ENCODE results near the gene RGS3.
"Not testable (repeated sequence)": the region's sequence is repeated elsewhere in the genome, so short reads cannot be mapped to it uniquely, and the experiment has no call there.

The RGS3 gene

DNA sequence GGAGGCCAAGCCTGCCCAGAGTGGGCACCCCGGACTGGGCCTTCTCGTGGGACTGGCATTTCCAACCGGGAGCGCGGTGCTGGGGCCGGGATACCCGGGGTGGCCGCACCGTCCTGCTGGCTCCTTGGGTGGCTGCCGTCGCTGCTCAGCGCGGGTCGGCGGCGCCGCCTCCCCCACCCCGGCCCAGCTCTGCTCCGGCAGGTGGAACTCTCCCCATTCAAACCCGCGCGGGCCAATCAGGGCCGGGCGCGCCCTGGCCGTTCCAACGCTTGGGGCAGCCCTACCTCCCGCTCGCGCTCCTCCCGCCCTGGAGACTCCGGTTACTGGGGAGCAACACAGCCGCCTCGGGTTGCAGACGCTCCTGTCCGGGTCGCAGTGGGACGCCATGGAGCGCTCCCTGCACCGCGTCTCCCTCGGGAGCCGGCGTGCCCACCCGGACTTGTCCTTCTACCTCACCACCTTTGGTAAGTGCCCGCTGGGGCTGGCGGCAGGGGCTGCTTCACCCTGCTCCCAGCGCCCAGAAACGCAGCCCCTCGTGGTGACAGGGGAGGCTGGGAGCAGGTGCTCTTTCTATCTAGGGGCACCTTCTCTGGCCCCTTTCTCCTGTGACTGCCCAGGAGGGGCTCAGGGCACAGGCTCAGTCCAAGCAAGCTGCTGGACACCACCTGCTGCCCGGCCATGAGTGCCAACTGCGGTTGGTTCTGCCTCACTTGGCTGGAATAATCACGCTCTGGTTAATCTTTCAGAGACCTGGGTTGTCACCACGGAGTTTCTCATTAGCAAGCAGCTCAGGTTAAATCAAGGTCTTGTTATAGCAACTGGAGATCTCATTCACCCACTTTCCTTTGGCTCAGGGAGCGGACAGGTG is at the start of gene RGS3:
Gene RGS3, plus strand, starts transcription at position 310 of the 868 bp plus-strand sequence. Its CDS starts 76 bp downstream, at position 386.
- H3K4me1 ChIP-seq (ENCODE audit: insufficient read depth, low read length): no peaks in the 10 kb centered on the region; the same call in 1 of the 2 replicates
- H3K27ac ChIP-seq (ENCODE audit: low read length): no peak within 1 kb of the TSS
- peak within 1 kb of the TSS; percentile 74 for H3K4me3 ChIP-seq (ENCODE audit: low read length)
- peak within 1 kb of the TSS; percentile 72 for H3K9ac ChIP-seq (ENCODE audit: low read depth, low read length)
- H3K36me3 ChIP-seq (ENCODE audit: insufficient read depth, low read depth, low read length): no peaks in the 10 kb centered on the region
- peaks cover 46% of the 10 kb centered on the region for H3K27me3 ChIP-seq (ENCODE audit: insufficient read depth, low read length)
- no peaks in the 10 kb centered on the region for H3K9me3 ChIP-seq (ENCODE audit: insufficient read depth, low read depth, low read length)

DNA sequence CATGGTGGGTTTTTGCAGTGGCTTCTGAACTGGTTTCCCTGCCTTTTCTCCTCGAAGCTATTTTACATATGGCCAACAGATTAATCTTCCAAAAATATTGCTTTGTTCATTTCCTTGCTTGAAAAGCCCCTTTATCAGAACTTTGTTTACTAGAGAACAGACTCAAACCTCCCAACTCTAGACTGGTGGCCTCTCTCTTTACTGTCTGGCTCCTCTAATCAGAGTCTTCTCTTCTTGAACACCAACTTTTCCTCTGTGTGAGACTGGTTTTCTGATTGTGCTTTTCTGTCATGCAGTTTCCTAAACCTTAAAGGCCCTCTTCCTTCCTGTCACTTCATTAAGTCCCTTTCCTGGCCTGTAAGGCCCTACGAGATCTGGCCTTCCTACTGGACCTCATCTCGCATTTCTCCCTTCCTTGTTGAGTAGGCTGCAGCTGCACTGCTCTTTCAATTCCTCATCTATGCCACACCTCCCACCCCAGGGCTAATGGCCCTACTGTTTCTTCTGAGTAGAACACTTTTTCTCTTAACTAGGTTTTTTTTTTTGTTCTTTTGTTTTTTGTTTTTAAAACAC is 47.3 kb upstream of the RGS3 start:
- Histone ChIP-seq H3K4me3 (ENCODE audit: low read length) (no peak overlapping the region), H3K9me3 (ENCODE audit: insufficient read depth, low read depth, low read length) (no peaks in the 10 kb centered on the region), H3K27me3 (ENCODE audit: insufficient read depth, low read length) (no peaks in the 10 kb centered on the region), H3K9ac (ENCODE audit: low read depth, low read length) (no peak overlapping the region), H3K4me1 (ENCODE audit: insufficient read depth, low read length) (no peaks in the 10 kb centered on the region), H3K36me3 (ENCODE audit: insufficient read depth, low read depth, low read length) (no peaks in the 10 kb centered on the region), H3K27ac (ENCODE audit: low read length) (no peak overlapping the region)

- Histone ChIP-seq H3K4me3 (ENCODE audit: low read length) (no peak overlapping the region), H3K27me3 (ENCODE audit: insufficient read depth, low read length) (no peaks in the 10 kb centered on the region), H3K4me1 (ENCODE audit: insufficient read depth, low read length) (no peaks in the 10 kb centered on the region), H3K27ac (ENCODE audit: low read length) (no peak overlapping the region), H3K36me3 (ENCODE audit: insufficient read depth, low read depth, low read length) (no peaks in the 10 kb centered on the region), H3K9ac (ENCODE audit: low read depth, low read length) (no peak overlapping the region), H3K9me3 (ENCODE audit: insufficient read depth, low read depth, low read length) (no peaks in the 10 kb centered on the region)
Measured at GRCh38 chr9:113417370-113417769, 46.2 kb upstream of the RGS3 start.

DNA sequence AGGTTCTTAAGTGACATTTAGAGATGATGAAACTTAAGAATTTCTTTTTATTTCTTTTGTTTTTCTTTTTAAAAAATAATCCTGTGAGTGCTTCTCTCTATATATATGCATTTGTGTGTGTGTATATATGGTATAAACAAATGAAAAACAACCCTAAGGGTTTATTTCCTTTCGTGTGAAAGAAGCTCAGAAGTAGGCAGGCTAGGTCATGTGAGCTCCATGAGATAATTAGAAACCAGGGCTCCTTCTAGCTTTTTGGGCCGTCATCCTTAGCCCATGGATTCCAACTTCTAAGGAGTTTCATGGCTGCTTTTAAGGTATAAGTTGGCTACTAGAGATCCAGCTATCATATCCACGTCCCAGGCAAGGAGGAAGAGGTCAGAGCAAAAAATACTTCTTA is 41.8 kb upstream of the RGS3 start:
- Histone ChIP-seq H3K9ac (ENCODE audit: low read depth, low read length) (no peak overlapping the region), H3K4me1 (ENCODE audit: insufficient read depth, low read length) (no peaks in the 10 kb centered on the region; the same call in 1 of the 2 replicates), H3K9me3 (ENCODE audit: insufficient read depth, low read depth, low read length) (no peaks in the 10 kb centered on the region), H3K27me3 (ENCODE audit: insufficient read depth, low read length) (no peaks in the 10 kb centered on the region), H3K4me3 (ENCODE audit: low read length) (no peak overlapping the region), H3K36me3 (ENCODE audit: insufficient read depth, low read depth, low read length) (no peaks in the 10 kb centered on the region), H3K27ac (ENCODE audit: low read length) (no peak overlapping the region)

- Histone ChIP-seq H3K4me3 (ENCODE audit: low read length) (no peak overlapping the region), H3K36me3 (ENCODE audit: insufficient read depth, low read depth, low read length) (no peaks in the 10 kb centered on the region), H3K27me3 (ENCODE audit: insufficient read depth, low read length) (no peaks in the 10 kb centered on the region), H3K4me1 (ENCODE audit: insufficient read depth, low read length) (no peaks in the 10 kb centered on the region; the same call in 1 of the 2 replicates), H3K9me3 (ENCODE audit: insufficient read depth, low read depth, low read length) (no peaks in the 10 kb centered on the region), H3K27ac (ENCODE audit: low read length) (no peak overlapping the region), H3K9ac (ENCODE audit: low read depth, low read length) (no peak overlapping the region)
Measured at GRCh38 chr9:113425072-113425471, 38.5 kb upstream of the RGS3 start.

- H3K27me3 ChIP-seq (ENCODE audit: insufficient read depth, low read length): no peaks in the 10 kb centered on the region
- H3K9ac ChIP-seq (ENCODE audit: low read depth, low read length): no peak overlapping the region
- no peak overlapping the region for H3K27ac ChIP-seq (ENCODE audit: low read length)
- H3K4me1 ChIP-seq (ENCODE audit: insufficient read depth, low read length): no peaks in the 10 kb centered on the region; the same call in 1 of the 2 replicates
- no peaks in the 10 kb centered on the region for H3K9me3 ChIP-seq (ENCODE audit: insufficient read depth, low read depth, low read length)
- no peak overlapping the region for H3K4me3 ChIP-seq (ENCODE audit: low read length)
- no peaks in the 10 kb centered on the region for H3K36me3 ChIP-seq (ENCODE audit: insufficient read depth, low read depth, low read length)
Measured at GRCh38 chr9:113426701-113427100, 36.8 kb upstream of the RGS3 start.

DNA sequence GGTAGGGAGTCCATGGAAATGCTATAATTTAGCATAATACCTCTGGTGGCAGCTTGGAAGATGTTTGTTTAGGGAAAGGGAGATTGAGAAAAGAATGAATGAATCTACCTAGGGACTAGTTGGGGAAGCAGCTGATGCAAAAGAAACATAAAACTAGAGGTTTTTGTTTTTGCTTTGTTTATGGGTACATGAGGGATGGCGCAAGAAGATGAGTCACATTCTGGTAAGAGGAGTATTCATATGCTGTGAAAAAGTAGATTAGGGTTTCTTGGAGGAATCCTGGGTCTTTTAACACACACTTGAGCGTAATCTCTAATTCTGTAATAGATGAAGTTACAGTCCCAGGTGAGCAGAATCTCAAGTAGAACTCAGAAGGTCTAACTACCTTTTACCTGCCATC is 35.9 kb upstream of the RGS3 start:
- peaks cover 1% of the 10 kb centered on the region; the same call in 1 of the 2 replicates for H3K27me3 ChIP-seq (ENCODE audit: insufficient read depth, low read length)
- H3K27ac ChIP-seq (ENCODE audit: low read length): no peak overlapping the region
- no peaks in the 10 kb centered on the region; the same call in 1 of the 2 replicates for H3K4me1 ChIP-seq (ENCODE audit: insufficient read depth, low read length)
- no peaks in the 10 kb centered on the region for H3K9me3 ChIP-seq (ENCODE audit: insufficient read depth, low read depth, low read length)
- no peak overlapping the region for H3K9ac ChIP-seq (ENCODE audit: low read depth, low read length)
- no peaks in the 10 kb centered on the region for H3K36me3 ChIP-seq (ENCODE audit: insufficient read depth, low read depth, low read length)
- no peak overlapping the region for H3K4me3 ChIP-seq (ENCODE audit: low read length)

GRCh38 chr9:113428062-113428615 is 35.4 kb upstream of the RGS3 start:
- Histone ChIP-seq H3K27me3 (ENCODE audit: insufficient read depth, low read length) (peaks cover 4% of the 10 kb centered on the region; the same call in 1 of the 2 replicates), H3K4me3 (ENCODE audit: low read length) (no peak overlapping the region), H3K27ac (ENCODE audit: low read length) (no peak overlapping the region), H3K36me3 (ENCODE audit: insufficient read depth, low read depth, low read length) (no peaks in the 10 kb centered on the region), H3K4me1 (ENCODE audit: insufficient read depth, low read length) (no peaks in the 10 kb centered on the region; the same call in 1 of the 2 replicates), H3K9me3 (ENCODE audit: insufficient read depth, low read depth, low read length) (no peaks in the 10 kb centered on the region), H3K9ac (ENCODE audit: low read depth, low read length) (no peak overlapping the region)

DNA sequence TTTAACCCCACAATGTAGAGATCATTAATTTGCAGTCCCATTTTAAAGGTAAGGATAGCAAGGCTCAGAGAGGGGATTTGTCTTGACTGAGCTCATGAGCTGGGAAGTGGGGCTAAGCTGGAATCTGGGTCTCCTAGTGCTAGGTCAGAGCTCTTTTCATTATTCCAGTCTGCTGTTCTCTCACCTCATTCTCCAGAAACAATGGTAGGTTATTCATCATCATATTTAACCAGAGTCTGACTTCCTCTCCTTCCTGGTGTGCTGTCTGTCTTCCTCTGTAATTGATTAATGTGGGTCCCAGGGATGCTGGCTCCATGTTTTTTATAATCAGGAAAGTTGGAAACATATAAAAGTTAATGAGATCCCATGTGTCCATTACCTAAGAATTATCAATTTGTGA is 32.3 kb upstream of the RGS3 start:
- no peaks in the 10 kb centered on the region for H3K36me3 ChIP-seq (ENCODE audit: insufficient read depth, low read depth, low read length)
- no peaks in the 10 kb centered on the region for H3K9me3 ChIP-seq (ENCODE audit: insufficient read depth, low read depth, low read length)
- no peak overlapping the region for H3K4me3 ChIP-seq (ENCODE audit: low read length)
- no peak overlapping the region for H3K27ac ChIP-seq (ENCODE audit: low read length)
- H3K9ac ChIP-seq (ENCODE audit: low read depth, low read length): no peak overlapping the region
- no peaks in the 10 kb centered on the region for H3K4me1 ChIP-seq (ENCODE audit: insufficient read depth, low read length)
- peaks cover 4% of the 10 kb centered on the region; the same call in 1 of the 2 replicates for H3K27me3 ChIP-seq (ENCODE audit: insufficient read depth, low read length)

GRCh38 chr9:113436728-113437515 is 26.6 kb upstream of the RGS3 start:
- Histone ChIP-seq H3K9ac (ENCODE audit: low read depth, low read length) (no peak overlapping the region), H3K4me3 (ENCODE audit: low read length) (no peak overlapping the region), H3K36me3 (ENCODE audit: insufficient read depth, low read depth, low read length) (no peaks in the 10 kb centered on the region), H3K4me1 (ENCODE audit: insufficient read depth, low read length) (no peaks in the 10 kb centered on the region), H3K27me3 (ENCODE audit: insufficient read depth, low read length) (peaks cover 4% of the 10 kb centered on the region; the same call in 1 of the 2 replicates), H3K27ac (ENCODE audit: low read length) (no peak overlapping the region), H3K9me3 (ENCODE audit: insufficient read depth, low read depth, low read length) (no peaks in the 10 kb centered on the region)

- H3K4me1 ChIP-seq (ENCODE audit: insufficient read depth, low read length); H3K36me3 ChIP-seq (ENCODE audit: insufficient read depth, low read depth, low read length); H3K27me3 ChIP-seq (ENCODE audit: insufficient read depth, low read length); H3K9ac ChIP-seq (ENCODE audit: low read depth, low read length); H3K4me3 ChIP-seq (ENCODE audit: low read length); H3K9me3 ChIP-seq (ENCODE audit: insufficient read depth, low read depth, low read length); H3K27ac ChIP-seq (ENCODE audit: low read length): not testable (repeated sequence)
Measured at GRCh38 chr9:113437716-113438115, 25.8 kb upstream of the RGS3 start.

Data from iPS-20b (cell line).